Spleen (tissue), 7 donors: ENCODE measurements around the gene ATL2.

ENCODE experiments used
- POLR2A ChIP-seq, 3 donors: fragments of 450-650 bp; IDR thresholded peaks; one replicate each; pipeline ENCODE4 v1.5.1; 2017; ENCODE audit warnings: antibody characterized with exemption in 3 of 3, mild to moderate bottlenecking in 1 of 3
- TF ChIP-seq, protein P1 (sequence below), 11 experiments: fragments of 200-600 bp in 7 of 11; fragments of 450-650 bp in 4 of 11; sonication (generic) in 4 of 11; IDR thresholded peaks in 8 of 11; conservative IDR thresholded peaks in 3 of 11; 1 replicate in 7 of 11; 2 replicates in 4 of 11; pipeline versions ENCODE4 v1.4.0 to v1.8.0; 2016 to 2021; ENCODE audit warnings: antibody characterized with exemption in 11 of 11, inconsistent platforms in 4 of 11, mild to moderate bottlenecking in 1 of 11
- donor health status: DM: no; HTN: no; CAD: no; lungs with moderate emphysema.
- donor health status: DM: no; HTN: no; CAD: no.
- donor health status: DM: no; HTN: no; CAD: no.

DNA sequence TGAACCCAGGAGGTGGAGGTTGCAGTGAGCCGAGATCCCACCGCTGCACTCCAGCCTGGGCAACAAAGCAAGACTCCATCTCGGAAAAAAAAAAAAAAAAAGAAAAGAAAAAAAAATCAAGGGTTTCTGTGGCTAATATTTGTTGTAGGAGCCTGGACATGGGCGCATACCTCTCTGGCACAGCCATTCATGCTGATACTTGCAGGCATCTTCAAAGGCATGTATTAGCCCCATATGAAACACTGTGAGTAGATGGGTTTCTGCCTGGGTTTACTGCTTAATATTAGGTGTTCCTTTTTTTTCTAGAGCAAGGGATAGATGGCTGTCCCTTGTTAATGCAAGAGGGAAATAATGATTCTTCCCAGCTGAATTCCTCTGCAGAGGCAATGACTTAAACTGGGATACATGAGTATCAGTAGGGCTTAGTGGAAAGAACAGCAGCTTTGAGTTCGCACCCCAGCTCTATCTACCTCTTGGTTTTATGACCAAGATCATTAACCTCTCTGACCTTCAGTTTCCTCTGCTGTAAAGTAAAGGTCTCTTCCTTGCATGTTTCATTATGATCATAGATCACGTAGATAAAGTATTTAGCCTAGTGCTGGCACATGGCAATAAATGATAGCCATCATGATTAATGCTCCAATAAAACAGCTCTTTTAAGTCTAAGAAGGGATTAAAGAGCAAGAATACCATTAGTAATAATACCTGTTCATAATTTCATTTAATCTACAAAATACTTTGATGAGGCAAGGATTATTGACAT lies 4.5 kb upstream of the ATL2 start:
- TF ChIP-seq, protein P1, sequence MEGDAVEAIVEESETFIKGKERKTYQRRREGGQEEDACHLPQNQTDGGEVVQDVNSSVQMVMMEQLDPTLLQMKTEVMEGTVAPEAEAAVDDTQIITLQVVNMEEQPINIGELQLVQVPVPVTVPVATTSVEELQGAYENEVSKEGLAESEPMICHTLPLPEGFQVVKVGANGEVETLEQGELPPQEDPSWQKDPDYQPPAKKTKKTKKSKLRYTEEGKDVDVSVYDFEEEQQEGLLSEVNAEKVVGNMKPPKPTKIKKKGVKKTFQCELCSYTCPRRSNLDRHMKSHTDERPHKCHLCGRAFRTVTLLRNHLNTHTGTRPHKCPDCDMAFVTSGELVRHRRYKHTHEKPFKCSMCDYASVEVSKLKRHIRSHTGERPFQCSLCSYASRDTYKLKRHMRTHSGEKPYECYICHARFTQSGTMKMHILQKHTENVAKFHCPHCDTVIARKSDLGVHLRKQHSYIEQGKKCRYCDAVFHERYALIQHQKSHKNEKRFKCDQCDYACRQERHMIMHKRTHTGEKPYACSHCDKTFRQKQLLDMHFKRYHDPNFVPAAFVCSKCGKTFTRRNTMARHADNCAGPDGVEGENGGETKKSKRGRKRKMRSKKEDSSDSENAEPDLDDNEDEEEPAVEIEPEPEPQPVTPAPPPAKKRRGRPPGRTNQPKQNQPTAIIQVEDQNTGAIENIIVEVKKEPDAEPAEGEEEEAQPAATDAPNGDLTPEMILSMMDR (IDR thresholded peaks at IDR 0.05 in 8 of 11, conservative IDR thresholded peaks at IDR 0.05 in 3 of 11), result no peak
- no peak for TF ChIP-seq POLR2A (IDR thresholded peaks at IDR 0.05)
